RWPE1 (cell line): ENCODE data around the gene VCL.
A peak's percentile ranks its signal among the peaks of the same experiment; 100 is the strongest.
"Not testable (repeated sequence)": the region's sequence is repeated elsewhere in the genome, so short reads cannot be mapped to it uniquely, and the experiment has no call there.

Experiments used
- CTCF ChIA-PET: fragments of 350-600 bp; sonication (Branson Sonifier 250); formaldehyde crosslinking; extraction: SDS; loops from one replicate; lab custom pipeline; 2021; lab: Yijun Ruan, JAX
- POLR2A ChIA-PET: fragments of 400-600 bp; formaldehyde crosslinking; extraction: SDS; loops from one replicate; lab custom pipeline; 2020; ENCODE audit warnings: antibody characterized with exemption; ENCODE audit not compliant: low non-redundant PET; lab: Yijun Ruan, JAX
- DNase-seq: peaks from one replicate; pipeline ENCODE4 v3.0.0; 2012; ENCODE audit warnings: low spot score
- H3K27ac ChIP-seq: fragments of 450-650 bp; 2 replicates; pipeline ENCODE4 v1.5.1; 2017
- CTCF ChIP-seq: fragments of 450-650 bp; conservative IDR thresholded peaks from 2 replicates; pipeline ENCODE4 v1.5.1; 2017; ENCODE audit warnings: low read depth, mild to moderate bottlenecking

VCL gene

GRCh38 chr10:74061104-74061503, 63.2 kb downstream of the VCL start:
- no peak overlapping the region for H3K27ac ChIP-seq
- CTCF ChIA-PET = no interaction called here
- DNase-seq = no peak
- POLR2A ChIA-PET = no interaction called here
- no peak for TF ChIP-seq CTCF

- CTCF ChIA-PET = interaction anchor here (0.6 kb wide), 1 partner anchor 38 kb away, joined by 6 read pairs; no protein-coding TSS in a partner anchor
- H3K27ac ChIP-seq, DNase-seq, POLR2A ChIA-PET: not testable (repeated sequence)
These were observed 64.1 kb downstream of the VCL start for GRCh38 chr10:74061978-74062377.

GRCh38 chr10:74063256-74063655, 65.3 kb downstream of the VCL start:
- POLR2A ChIA-PET = no interaction called here
- CTCF ChIA-PET = no interaction called here
- TF ChIP-seq CTCF = no peak
- no peak overlapping the region for H3K27ac ChIP-seq
- no peak for DNase-seq

GRCh38 chr10:74067373-74068352, 69.7 kb downstream of the VCL start:
- no peak for TF ChIP-seq CTCF
- no peak for DNase-seq
- peak overlapping the region; percentile 49 for H3K27ac ChIP-seq
- CTCF ChIA-PET = interaction anchor here (0.6 kb wide), 1 partner anchor 222 kb away, joined by 5 read pairs; no protein-coding TSS in a partner anchor
- POLR2A ChIA-PET = interaction anchor here (0.7 kb wide), 1 partner anchor 812 kb away, joined by 4 read pairs; no protein-coding TSS in a partner anchor

- no peak overlapping the region for H3K27ac ChIP-seq
- no peak for DNase-seq
- ChIA-PET CTCF (interaction anchor here (0.8 kb wide), 1 partner anchor 10 kb away, joined by 5 read pairs; no protein-coding TSS in a partner anchor), POLR2A (interaction anchor here (0.6 kb wide), 1 partner anchor 641 kb away, joined by 3 read pairs; no protein-coding TSS in a partner anchor)
- no peak for TF ChIP-seq CTCF
These were observed 73.2 kb downstream of the VCL start for GRCh38 chr10:74071157-74071556.

- H3K27ac ChIP-seq = no peak overlapping the region
- ChIA-PET POLR2A (no interaction called here), CTCF (no interaction called here)
- DNase-seq = no peak
- no peak for TF ChIP-seq CTCF
These were observed 74.6 kb downstream of the VCL start for GRCh38 chr10:74072503-74072902.

- no peak for DNase-seq
- POLR2A ChIA-PET = no interaction called here
- TF ChIP-seq CTCF = no peak
- no peak overlapping the region for H3K27ac ChIP-seq
- CTCF ChIA-PET = interaction anchor here (0.6 kb wide), 1 partner anchor 122 kb away, joined by 6 read pairs; no protein-coding TSS in a partner anchor
These were observed 78.0 kb downstream of the VCL start for GRCh38 chr10:74075906-74076305.
